ENCODE results near the gene ZCCHC13. TPM values are rescaled to one million over a fixed set of nuclear protein-coding genes. Genes with fewer than 3 reads are reported as not detected.

ZCCHC13 gene
- total and polyA plus RNA-seq, 2 donors (not counting 1 experiment from before 2014, with no cell fraction given), result not detected

DNA sequence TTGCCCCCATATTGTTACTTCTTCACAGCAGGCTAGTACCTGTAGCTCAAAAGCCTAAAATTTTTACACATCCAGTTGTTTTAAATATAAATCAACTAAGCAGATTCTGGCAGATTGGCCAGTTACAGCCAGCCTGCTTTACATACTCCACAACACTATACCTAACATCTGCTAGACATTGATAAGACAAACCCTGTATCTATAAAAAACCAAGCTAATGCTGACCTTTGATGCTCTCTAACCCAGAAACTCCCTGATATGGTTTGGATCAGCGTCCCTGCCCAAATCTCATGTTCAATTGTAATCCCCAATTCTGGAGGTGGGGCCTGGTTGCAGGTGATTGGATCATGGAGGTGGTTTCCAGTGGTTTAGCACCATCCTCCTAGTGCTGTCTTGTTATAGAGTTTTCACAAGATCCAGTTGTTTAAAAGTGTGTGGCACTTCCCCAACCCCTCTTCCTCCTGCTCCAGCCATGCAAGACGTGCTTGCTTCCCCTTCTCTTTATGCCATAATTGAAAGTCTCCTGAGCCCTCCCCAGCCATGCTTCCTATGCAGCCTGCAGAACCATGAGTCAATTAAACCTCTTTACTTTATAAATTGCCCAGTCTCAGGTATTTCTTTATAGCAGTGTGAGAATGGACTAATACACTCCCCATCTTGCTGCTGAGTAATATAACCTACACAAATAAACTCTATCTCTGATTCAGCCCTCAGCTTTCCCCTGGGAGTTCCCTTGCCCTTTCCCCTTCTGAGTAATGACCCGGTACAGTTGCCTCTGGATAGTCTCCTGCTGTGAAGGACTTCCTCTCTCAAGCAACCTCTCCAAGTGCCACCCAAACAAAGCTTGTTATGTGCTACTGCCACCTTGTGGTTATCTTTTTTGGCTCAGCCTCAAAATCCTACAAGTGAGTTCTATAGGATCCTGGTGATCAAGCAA lies 39.6 kb downstream of the ZCCHC13 start:
- Histone ChIP-seq H3K4me1 (ENCODE audit: control insufficient read depth, extremely low read depth, insufficient read depth, low read length) (no peaks in the 10 kb centered on the region), H3K36me3 (ENCODE audit: control insufficient read depth, insufficient read depth, low read length) (no peaks in the 10 kb centered on the region), H3K79me2 (ENCODE audit: control insufficient read depth, insufficient read depth, low read length) (no peaks in the 10 kb centered on the region), H3K9ac (ENCODE audit: insufficient read depth, low read length) (no peak overlapping the region), H3K4me2 (ENCODE audit: extremely low read depth, insufficient read depth, low read length) (no peak overlapping the region), H3K9me3 (ENCODE audit: control insufficient read depth, insufficient read depth, low read depth, low read length) (no peaks in the 10 kb centered on the region), H3K4me3 (replicated peaks in 1 of 4; ENCODE audit: control extremely low read depth in 1 of 4, insufficient read depth in 1 of 4, low read depth in 3 of 4, low read length in 4 of 4) (no peak overlapping the region), H3K27ac (ENCODE audit: insufficient read depth, low read length) (no peak overlapping the region), H4K20me1 (ENCODE audit: control insufficient read depth, extremely low read depth, insufficient read depth, low read length) (no peaks in the 10 kb centered on the region), H3K27me3 (ENCODE audit: control insufficient read depth, insufficient read depth, low read length) (no peaks in the 10 kb centered on the region), H2AFZ (ENCODE audit: low read length) (no peak overlapping the region)
- DNase-seq (ENCODE audit: low read depth in 2 of 2), result peak; percentile 91 to 97
- no peak for TF ChIP-seq EZH2 (IDR thresholded peaks at IDR 0.05; ENCODE audit: low read length, missing control alignments)
- TF ChIP-seq, protein P1, sequence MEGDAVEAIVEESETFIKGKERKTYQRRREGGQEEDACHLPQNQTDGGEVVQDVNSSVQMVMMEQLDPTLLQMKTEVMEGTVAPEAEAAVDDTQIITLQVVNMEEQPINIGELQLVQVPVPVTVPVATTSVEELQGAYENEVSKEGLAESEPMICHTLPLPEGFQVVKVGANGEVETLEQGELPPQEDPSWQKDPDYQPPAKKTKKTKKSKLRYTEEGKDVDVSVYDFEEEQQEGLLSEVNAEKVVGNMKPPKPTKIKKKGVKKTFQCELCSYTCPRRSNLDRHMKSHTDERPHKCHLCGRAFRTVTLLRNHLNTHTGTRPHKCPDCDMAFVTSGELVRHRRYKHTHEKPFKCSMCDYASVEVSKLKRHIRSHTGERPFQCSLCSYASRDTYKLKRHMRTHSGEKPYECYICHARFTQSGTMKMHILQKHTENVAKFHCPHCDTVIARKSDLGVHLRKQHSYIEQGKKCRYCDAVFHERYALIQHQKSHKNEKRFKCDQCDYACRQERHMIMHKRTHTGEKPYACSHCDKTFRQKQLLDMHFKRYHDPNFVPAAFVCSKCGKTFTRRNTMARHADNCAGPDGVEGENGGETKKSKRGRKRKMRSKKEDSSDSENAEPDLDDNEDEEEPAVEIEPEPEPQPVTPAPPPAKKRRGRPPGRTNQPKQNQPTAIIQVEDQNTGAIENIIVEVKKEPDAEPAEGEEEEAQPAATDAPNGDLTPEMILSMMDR (conservative IDR thresholded peaks at IDR 0.05 in 1 of 2, IDR thresholded peaks at IDR 0.05 in 1 of 2; ENCODE audit: low read depth in 1 of 2, low read length in 2 of 2), result peak; percentile 36 to 39

DNA sequence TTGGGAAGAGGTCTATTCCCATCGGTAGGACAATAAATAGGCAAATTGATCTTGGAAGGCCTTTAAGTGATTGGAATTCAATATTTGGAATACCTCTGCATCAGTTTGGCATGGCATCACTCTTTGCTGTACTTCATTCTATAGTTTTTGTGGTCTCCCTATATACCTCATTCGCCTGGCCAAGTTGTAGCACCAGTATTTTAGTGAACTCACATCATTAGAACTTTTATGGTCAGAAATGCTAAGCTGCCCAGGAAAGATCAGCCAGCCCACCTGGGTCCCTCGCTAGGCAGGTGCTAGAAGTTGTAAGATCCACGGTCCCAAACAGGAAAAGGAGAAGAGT lies 40.3 kb downstream of the ZCCHC13 start:
- no peaks in the 10 kb centered on the region for H3K36me3 ChIP-seq (ENCODE audit: control insufficient read depth, insufficient read depth, low read length)
- H3K9ac ChIP-seq (ENCODE audit: insufficient read depth, low read length), result no peak overlapping the region
- no peak overlapping the region for H2AFZ ChIP-seq (ENCODE audit: low read length)
- H3K4me1 ChIP-seq (ENCODE audit: control insufficient read depth, extremely low read depth, insufficient read depth, low read length), result no peaks in the 10 kb centered on the region
- no peaks in the 10 kb centered on the region for H3K9me3 ChIP-seq (ENCODE audit: control insufficient read depth, insufficient read depth, low read depth, low read length)
- H3K27me3 ChIP-seq (ENCODE audit: control insufficient read depth, insufficient read depth, low read length), result no peaks in the 10 kb centered on the region
- H3K4me3 ChIP-seq (replicated peaks in 1 of 4; ENCODE audit: control extremely low read depth in 1 of 4, insufficient read depth in 1 of 4, low read depth in 3 of 4, low read length in 4 of 4), result no peak overlapping the region
- TF ChIP-seq, protein P1 (conservative IDR thresholded peaks at IDR 0.05 in 1 of 2, IDR thresholded peaks at IDR 0.05 in 1 of 2; ENCODE audit: low read depth in 1 of 2, low read length in 2 of 2), result no peak
- no peak for TF ChIP-seq EZH2 (IDR thresholded peaks at IDR 0.05; ENCODE audit: low read length, missing control alignments)
- no peak overlapping the region for H3K4me2 ChIP-seq (ENCODE audit: extremely low read depth, insufficient read depth, low read length)
- H3K79me2 ChIP-seq (ENCODE audit: control insufficient read depth, insufficient read depth, low read length), result no peaks in the 10 kb centered on the region
- H4K20me1 ChIP-seq (ENCODE audit: control insufficient read depth, extremely low read depth, insufficient read depth, low read length), result no peaks in the 10 kb centered on the region
- H3K27ac ChIP-seq (ENCODE audit: insufficient read depth, low read length), result no peak overlapping the region
- no peak for DNase-seq (ENCODE audit: low read depth in 2 of 2)

DNA sequence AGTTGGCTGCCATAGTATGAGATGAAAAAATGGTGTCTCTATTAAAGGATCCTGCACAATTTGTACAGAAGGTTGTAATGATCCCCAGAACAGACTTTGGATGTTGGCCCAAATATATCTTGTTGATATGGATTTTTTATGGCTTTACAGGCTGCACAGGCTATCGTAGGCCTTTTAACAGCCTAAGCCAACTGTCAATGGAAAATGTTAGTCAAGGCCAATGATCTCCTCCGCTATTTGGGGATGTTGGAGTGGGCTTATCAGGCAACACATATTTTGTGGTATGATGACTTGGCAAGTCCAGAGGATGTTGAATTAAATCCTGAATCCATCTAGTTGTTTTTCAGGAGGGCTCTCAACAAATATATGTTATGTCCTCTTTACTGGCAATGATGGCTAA lies 42.1 kb downstream of the ZCCHC13 start:
- Histone ChIP-seq H2AFZ (ENCODE audit: low read length) (no peak overlapping the region), H3K27ac (ENCODE audit: insufficient read depth, low read length) (no peak overlapping the region), H3K79me2 (ENCODE audit: control insufficient read depth, insufficient read depth, low read length) (no peaks in the 10 kb centered on the region), H3K4me2 (ENCODE audit: extremely low read depth, insufficient read depth, low read length) (no peak overlapping the region), H3K4me3 (replicated peaks in 1 of 4; ENCODE audit: control extremely low read depth in 1 of 4, insufficient read depth in 1 of 4, low read depth in 3 of 4, low read length in 4 of 4) (no peak overlapping the region), H3K9ac (ENCODE audit: insufficient read depth, low read length) (no peak overlapping the region), H3K9me3 (ENCODE audit: control insufficient read depth, insufficient read depth, low read depth, low read length) (no peaks in the 10 kb centered on the region), H3K4me1 (ENCODE audit: control insufficient read depth, extremely low read depth, insufficient read depth, low read length) (no peaks in the 10 kb centered on the region), H4K20me1 (ENCODE audit: control insufficient read depth, extremely low read depth, insufficient read depth, low read length) (no peaks in the 10 kb centered on the region), H3K36me3 (ENCODE audit: control insufficient read depth, insufficient read depth, low read length) (no peaks in the 10 kb centered on the region), H3K27me3 (ENCODE audit: control insufficient read depth, insufficient read depth, low read length) (no peaks in the 10 kb centered on the region)
- peak in 1 of 2 donors; percentile 56 for DNase-seq (ENCODE audit: low read depth in 2 of 2)
- TF ChIP-seq, protein P1 (conservative IDR thresholded peaks at IDR 0.05 in 1 of 2, IDR thresholded peaks at IDR 0.05 in 1 of 2; ENCODE audit: low read depth in 1 of 2, low read length in 2 of 2), result no peak
- no peak for TF ChIP-seq EZH2 (IDR thresholded peaks at IDR 0.05; ENCODE audit: low read length, missing control alignments)
